Measurements from ENCODE around the gene ERC2.

The ERC2 gene

DNA sequence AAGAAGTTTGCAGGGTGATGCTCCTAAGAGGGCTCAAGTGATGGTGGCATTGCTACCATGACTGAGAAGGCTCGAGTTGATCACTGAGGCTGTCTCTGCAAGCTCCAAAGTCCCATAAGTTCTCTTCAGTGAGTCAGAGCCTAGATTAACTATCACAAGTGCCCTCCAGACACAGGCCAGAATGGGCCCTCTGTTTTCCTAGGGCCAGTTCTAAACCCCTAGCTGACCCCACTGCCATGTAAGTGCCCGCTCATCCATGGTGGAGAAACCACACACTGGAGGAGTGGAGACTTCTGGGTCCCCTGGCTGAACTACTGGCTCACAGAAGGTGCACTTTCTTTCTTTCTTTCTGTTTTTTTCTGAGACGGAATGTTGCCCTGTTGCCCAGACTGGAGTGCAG is 893.6 kb downstream of the ERC2 start:
- no peaks in the 10 kb centered on the region for H3K9me3 ChIP-seq (ENCODE audit: insufficient read depth, low read length)
- TF ChIP-seq, protein P1, sequence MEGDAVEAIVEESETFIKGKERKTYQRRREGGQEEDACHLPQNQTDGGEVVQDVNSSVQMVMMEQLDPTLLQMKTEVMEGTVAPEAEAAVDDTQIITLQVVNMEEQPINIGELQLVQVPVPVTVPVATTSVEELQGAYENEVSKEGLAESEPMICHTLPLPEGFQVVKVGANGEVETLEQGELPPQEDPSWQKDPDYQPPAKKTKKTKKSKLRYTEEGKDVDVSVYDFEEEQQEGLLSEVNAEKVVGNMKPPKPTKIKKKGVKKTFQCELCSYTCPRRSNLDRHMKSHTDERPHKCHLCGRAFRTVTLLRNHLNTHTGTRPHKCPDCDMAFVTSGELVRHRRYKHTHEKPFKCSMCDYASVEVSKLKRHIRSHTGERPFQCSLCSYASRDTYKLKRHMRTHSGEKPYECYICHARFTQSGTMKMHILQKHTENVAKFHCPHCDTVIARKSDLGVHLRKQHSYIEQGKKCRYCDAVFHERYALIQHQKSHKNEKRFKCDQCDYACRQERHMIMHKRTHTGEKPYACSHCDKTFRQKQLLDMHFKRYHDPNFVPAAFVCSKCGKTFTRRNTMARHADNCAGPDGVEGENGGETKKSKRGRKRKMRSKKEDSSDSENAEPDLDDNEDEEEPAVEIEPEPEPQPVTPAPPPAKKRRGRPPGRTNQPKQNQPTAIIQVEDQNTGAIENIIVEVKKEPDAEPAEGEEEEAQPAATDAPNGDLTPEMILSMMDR (IDR thresholded peaks at IDR 0.05; ENCODE audit: insufficient read depth, low read length, poor library complexity, severe bottlenecking): no peak
- TF ChIP-seq EZH2phosphoT487 (conservative IDR thresholded peaks at IDR 0.05; ENCODE audit: low read length): no peak
- no peak overlapping the region for H3K4me2 ChIP-seq (ENCODE audit: low read depth, low read length, poor library complexity, severe bottlenecking)
- H3K36me3 ChIP-seq (ENCODE audit: low read length): no peaks in the 10 kb centered on the region
- H3K4me3 ChIP-seq (ENCODE audit: insufficient read depth, low read length, poor library complexity, severe bottlenecking): no peak overlapping the region
- no peaks in the 10 kb centered on the region for H3K9me2 ChIP-seq (replicated peaks; ENCODE audit: insufficient read depth, low read length)
- no peaks in the 10 kb centered on the region for H3K79me2 ChIP-seq (ENCODE audit: insufficient read depth, low read length)
- no peaks in the 10 kb centered on the region for H3F3A ChIP-seq (ENCODE audit: insufficient read depth)
- H2AFZ ChIP-seq (ENCODE audit: low read depth, low read length, severe bottlenecking): no peak overlapping the region
- no peak overlapping the region for H3K9ac ChIP-seq (ENCODE audit: low read length)
- no peaks in the 10 kb centered on the region for H3K27me3 ChIP-seq (ENCODE audit: low read length)
- H4K20me1 ChIP-seq (ENCODE audit: low read depth, low read length): no peaks in the 10 kb centered on the region
- H3K27ac ChIP-seq (ENCODE audit: low read depth, low read length): no peak overlapping the region

DNA sequence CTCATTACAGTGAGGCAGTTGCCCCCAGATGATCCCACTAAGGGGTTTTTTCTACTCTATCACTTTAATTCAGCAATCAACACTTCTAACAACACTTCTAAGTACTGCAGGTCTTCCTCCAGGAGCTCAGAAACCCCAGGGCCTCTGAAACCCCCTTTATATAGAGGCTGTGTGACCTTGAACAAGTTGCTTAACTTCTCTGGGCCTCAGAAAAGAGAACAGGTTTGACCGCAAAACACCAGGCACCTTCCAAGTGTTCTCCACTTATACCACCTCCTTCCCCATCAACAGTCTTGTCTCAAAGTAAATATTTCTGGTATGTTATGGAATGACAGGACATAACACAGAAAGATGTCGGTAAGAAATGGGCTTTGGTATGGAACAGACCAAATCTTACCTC is 895.5 kb downstream of the ERC2 start:
- TF ChIP-seq EZH2phosphoT487 (conservative IDR thresholded peaks at IDR 0.05; ENCODE audit: low read length): no peak
- TF ChIP-seq, protein P1 (IDR thresholded peaks at IDR 0.05; ENCODE audit: insufficient read depth, low read length, poor library complexity, severe bottlenecking): no peak
- Histone ChIP-seq H4K20me1 (ENCODE audit: low read depth, low read length) (no peaks in the 10 kb centered on the region), H3K9me2 (replicated peaks; ENCODE audit: insufficient read depth, low read length) (no peaks in the 10 kb centered on the region), H3K9me3 (ENCODE audit: insufficient read depth, low read length) (no peaks in the 10 kb centered on the region), H3K4me3 (ENCODE audit: insufficient read depth, low read length, poor library complexity, severe bottlenecking) (no peak overlapping the region), H2AFZ (ENCODE audit: low read depth, low read length, severe bottlenecking) (no peak overlapping the region), H3F3A (ENCODE audit: insufficient read depth) (no peaks in the 10 kb centered on the region), H3K27ac (ENCODE audit: low read depth, low read length) (no peak overlapping the region), H3K4me2 (ENCODE audit: low read depth, low read length, poor library complexity, severe bottlenecking) (no peak overlapping the region), H3K79me2 (ENCODE audit: insufficient read depth, low read length) (no peaks in the 10 kb centered on the region), H3K27me3 (ENCODE audit: low read length) (no peaks in the 10 kb centered on the region), H3K36me3 (ENCODE audit: low read length) (no peaks in the 10 kb centered on the region), H3K9ac (ENCODE audit: low read length) (no peak overlapping the region)

GRCh38 chr3:55571913-55572312 is 896.4 kb downstream of the ERC2 start:
- H4K20me1 ChIP-seq (ENCODE audit: low read depth, low read length): no peaks in the 10 kb centered on the region
- H3K9ac ChIP-seq (ENCODE audit: low read length): no peak overlapping the region
- H3K36me3 ChIP-seq (ENCODE audit: low read length): no peaks in the 10 kb centered on the region
- H3K9me2 ChIP-seq (replicated peaks; ENCODE audit: insufficient read depth, low read length): no peaks in the 10 kb centered on the region
- no peaks in the 10 kb centered on the region for H3K27me3 ChIP-seq (ENCODE audit: low read length)
- no peak overlapping the region for H3K27ac ChIP-seq (ENCODE audit: low read depth, low read length)
- H3F3A ChIP-seq (ENCODE audit: insufficient read depth): no peaks in the 10 kb centered on the region
- H2AFZ ChIP-seq (ENCODE audit: low read depth, low read length, severe bottlenecking): no peak overlapping the region
- H3K4me3 ChIP-seq (ENCODE audit: insufficient read depth, low read length, poor library complexity, severe bottlenecking): no peak overlapping the region
- no peaks in the 10 kb centered on the region for H3K79me2 ChIP-seq (ENCODE audit: insufficient read depth, low read length)
- H3K9me3 ChIP-seq (ENCODE audit: insufficient read depth, low read length): no peaks in the 10 kb centered on the region
- TF ChIP-seq, protein P1 (IDR thresholded peaks at IDR 0.05; ENCODE audit: insufficient read depth, low read length, poor library complexity, severe bottlenecking): no peak
- no peak for TF ChIP-seq EZH2phosphoT487 (conservative IDR thresholded peaks at IDR 0.05; ENCODE audit: low read length)
- H3K4me2 ChIP-seq (ENCODE audit: low read depth, low read length, poor library complexity, severe bottlenecking): no peak overlapping the region

All from SU-DHL-6 (cell line).